ENCODE measurements around the gene ADD2. TPM values are rescaled to one million over a fixed set of nuclear protein-coding genes. Genes with fewer than 3 reads are reported as not detected.

Gene ADD2
- total RNA-seq, 3 donors from 2014 or later (not counting 1 experiment from before 2014, with no cell fraction given), result 0.16 to 1.4 (median 0.40) TPM

DNA sequence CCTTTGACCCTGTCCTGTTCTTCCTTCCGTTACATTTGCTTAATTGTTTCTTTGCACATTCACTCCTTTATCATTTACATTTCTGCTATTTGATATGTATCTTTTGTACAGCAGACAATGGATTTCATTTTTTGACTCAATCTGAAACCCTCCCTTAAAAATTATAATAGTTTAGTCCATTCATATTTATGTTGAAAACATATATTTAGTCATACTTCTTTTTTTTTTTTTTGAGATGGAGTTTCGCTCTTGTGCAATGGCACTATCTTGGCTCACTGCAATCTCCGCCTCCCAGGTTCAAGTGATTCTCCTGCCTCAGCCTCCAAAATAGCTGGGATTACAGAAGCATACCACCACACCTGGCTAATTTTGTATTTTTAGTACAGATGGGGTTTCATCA, 119.0 kb downstream of the ADD2 start:
- Mint-ChIP-seq H3K9me3 (no peaks in the 10 kb centered on the region), H3K27ac (no peak overlapping the region), H3K4me1 (no peaks in the 10 kb centered on the region), H3K4me3 (no peak overlapping the region), H3K27me3 (ENCODE audit: low read depth in 2 of 2) (peaks cover 24 to 29% of the 10 kb centered on the region in 2 donors), H3K36me3 (no peaks in the 10 kb centered on the region)
- H3K27ac ChIP-seq (ENCODE audit: low read length), result no peak overlapping the region
- H3K4me3 ChIP-seq (ENCODE audit: low read length), result no peak overlapping the region
- DNase-seq (no peak), ATAC-seq (no peak)
- H3K4me1 ChIP-seq (ENCODE audit: control insufficient read depth, insufficient read depth, low read length), result no peaks in the 10 kb centered on the region
- H3K27me3 ChIP-seq (ENCODE audit: control insufficient read depth, insufficient read depth, low read length), result no peaks in the 10 kb centered on the region
- no peak for TF ChIP-seq CTCF (IDR thresholded peaks at IDR 0.05)
- no peaks in the 10 kb centered on the region for H3K9me3 ChIP-seq (ENCODE audit: control insufficient read depth, insufficient read depth, low read length)
- intact Hi-C loops (cut with micrococcal nuclease), result loop anchor here (1.0 kb wide), 2 partner anchors 308 to 345 kb away; no protein-coding TSS in a partner anchor
- WGBS (ENCODE audit: insufficient coverage), result 100% methylated on average over 1 of the region's 3 CpGs
- no peaks in the 10 kb centered on the region for H3K36me3 ChIP-seq (ENCODE audit: control insufficient read depth, insufficient read depth, low read length)

GRCh38 chr2:70647873-70648481, 120.0 kb downstream of the ADD2 start:
- Histone ChIP-seq H3K36me3 (ENCODE audit: control insufficient read depth, insufficient read depth, low read length) (no peaks in the 10 kb centered on the region), H3K27me3 (ENCODE audit: control insufficient read depth, insufficient read depth, low read length) (no peaks in the 10 kb centered on the region), H3K27ac (ENCODE audit: low read length) (no peak overlapping the region), H3K9me3 (ENCODE audit: control insufficient read depth, insufficient read depth, low read length) (no peaks in the 10 kb centered on the region), H3K4me3 (ENCODE audit: low read length) (no peak overlapping the region), H3K4me1 (ENCODE audit: control insufficient read depth, insufficient read depth, low read length) (no peaks in the 10 kb centered on the region)
- Mint-ChIP-seq H3K4me3 (no peak overlapping the region), H3K4me1 (no peaks in the 10 kb centered on the region), H3K27me3 (ENCODE audit: low read depth in 2 of 2) (peaks cover 18 to 21% of the 10 kb centered on the region in 2 donors), H3K9me3 (no peaks in the 10 kb centered on the region), H3K36me3 (no peaks in the 10 kb centered on the region), H3K27ac (no peak overlapping the region)
- peak; percentile 96 for TF ChIP-seq CTCF (IDR thresholded peaks at IDR 0.05)
- peak; percentile 69 to 95 (median 90) for ATAC-seq
- WGBS (ENCODE audit: insufficient coverage), result 2% methylated on average over 7 of the region's 9 CpGs
- intact Hi-C loops (cut with micrococcal nuclease), result loop anchor here (1.0 kb wide), 2 partner anchors 307 to 344 kb away; no protein-coding TSS in a partner anchor
- DNase-seq, result peak; percentile 60 to 86

DNA sequence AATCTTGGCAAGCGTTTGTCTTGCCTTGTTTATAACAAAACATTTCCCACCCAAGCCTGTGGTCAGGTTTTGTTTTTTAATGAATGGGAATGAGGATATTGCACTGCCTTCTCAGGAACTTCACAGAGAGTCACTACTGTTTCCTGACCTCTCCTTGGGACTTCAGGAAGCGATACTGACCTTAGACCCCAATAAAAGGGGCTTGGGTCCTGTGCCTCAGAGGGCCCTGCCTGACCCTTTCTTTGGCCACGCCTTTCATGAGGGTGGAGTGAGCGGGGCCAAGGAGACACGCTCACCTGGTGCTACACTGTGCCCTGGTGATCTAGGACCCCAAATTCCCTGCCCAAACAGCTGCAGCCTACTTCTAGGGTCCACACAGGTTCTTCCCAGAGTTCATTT, 121.6 kb downstream of the ADD2 start:
- no peaks in the 10 kb centered on the region for H3K4me1 ChIP-seq (ENCODE audit: control insufficient read depth, insufficient read depth, low read length)
- DNase-seq (no peak), ATAC-seq (no peak)
- Mint-ChIP-seq H3K27me3 (ENCODE audit: low read depth in 2 of 2) (peaks cover 10 to 13% of the 10 kb centered on the region in 2 donors), H3K27ac (no peak overlapping the region), H3K4me1 (no peaks in the 10 kb centered on the region), H3K4me3 (no peak overlapping the region), H3K36me3 (no peaks in the 10 kb centered on the region), H3K9me3 (no peaks in the 10 kb centered on the region)
- H3K27ac ChIP-seq (ENCODE audit: low read length), result no peak overlapping the region
- H3K9me3 ChIP-seq (ENCODE audit: control insufficient read depth, insufficient read depth, low read length), result no peaks in the 10 kb centered on the region
- 77% methylated on average over 4 of the region's 5 CpGs for WGBS (ENCODE audit: insufficient coverage)
- H3K4me3 ChIP-seq (ENCODE audit: low read length), result no peak overlapping the region
- intact Hi-C loops (cut with micrococcal nuclease), result no loop called here
- TF ChIP-seq CTCF (IDR thresholded peaks at IDR 0.05), result no peak
- H3K27me3 ChIP-seq (ENCODE audit: control insufficient read depth, insufficient read depth, low read length), result no peaks in the 10 kb centered on the region
- H3K36me3 ChIP-seq (ENCODE audit: control insufficient read depth, insufficient read depth, low read length), result no peaks in the 10 kb centered on the region
